ENCODE measurements around the gene LBHD2. TPM values are rescaled to one million over a fixed set of nuclear protein-coding genes. Genes with fewer than 3 reads are reported as not detected.

The LBHD2 gene
- total RNA-seq, 1 donor from 2014 or later: not detected

- intact Hi-C loops (cut with DNase I): loop anchor here (5.0 to 10.0 kb wide), 2 partner anchors 76 to 274 kb away; partner anchors contain the start of gene TRAF3
- peaks cover 42% of the 10 kb centered on the region for H3K4me1 ChIP-seq
- no peaks in the 10 kb centered on the region for H3K36me3 ChIP-seq
- no peak overlapping the region for H3K4me3 ChIP-seq
- no peak for DNase-seq (ENCODE audit: extremely low spot score in 2 of 2)
- no peaks in the 10 kb centered on the region for H3K27me3 ChIP-seq
- no peaks in the 10 kb centered on the region for H3K9me3 ChIP-seq
- TF ChIP-seq POLR2A (IDR thresholded peaks at IDR 0.05): no peak
- TF ChIP-seq CTCF (IDR thresholded peaks at IDR 0.05): no peak
- H3K27ac ChIP-seq: no peak overlapping the region
These were observed 33.1 kb upstream of the LBHD2 start for GRCh38 chr14:103050935-103051334.

GRCh38 chr14:103052407-103052806, 31.6 kb upstream of the LBHD2 start:
- intact Hi-C loops (cut with DNase I): loop anchor here (5.0 to 10.0 kb wide), 2 partner anchors 78 to 275 kb away; partner anchors contain the start of gene TRAF3
- no peak for DNase-seq (ENCODE audit: extremely low spot score in 2 of 2)
- TF ChIP-seq POLR2A (IDR thresholded peaks at IDR 0.05) (no peak), POLR2AphosphoS5 (IDR thresholded peaks at IDR 0.05; ENCODE audit: insufficient read depth in 1 of 2, low read depth in 1 of 2) (no peak)
- H3K36me3 ChIP-seq: no peaks in the 10 kb centered on the region
- H3K4me1 ChIP-seq: peaks cover 37% of the 10 kb centered on the region
- no peak overlapping the region for H3K4me3 ChIP-seq
- no peaks in the 10 kb centered on the region for H3K9me3 ChIP-seq
- no peaks in the 10 kb centered on the region for H3K27me3 ChIP-seq
- no peak overlapping the region for H3K27ac ChIP-seq

DNA sequence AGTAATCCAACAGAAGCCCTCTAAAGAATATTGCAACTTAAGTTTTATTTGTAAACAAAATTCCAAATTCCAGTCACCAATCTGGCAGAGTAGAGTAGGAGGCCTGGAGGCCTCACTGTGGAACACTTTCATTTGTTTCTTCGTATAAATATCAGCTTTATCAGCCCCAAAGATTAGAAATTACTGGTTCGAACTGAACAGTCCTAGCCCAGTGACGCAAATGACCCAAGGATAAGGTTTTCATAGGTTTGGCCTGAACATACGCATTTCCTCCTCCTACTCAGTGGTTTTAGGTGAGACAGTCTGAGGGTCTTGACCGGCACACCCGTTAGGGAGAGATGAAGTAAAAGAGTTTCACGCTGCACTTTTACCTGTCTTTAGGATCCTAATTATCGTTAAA, 28.3 kb upstream of the LBHD2 start:
- H3K4me3 ChIP-seq: peak overlapping the region; percentile 86 to 99
- H3K36me3 ChIP-seq: no peaks in the 10 kb centered on the region
- TF ChIP-seq POLR2AphosphoS5 (IDR thresholded peaks at IDR 0.05; ENCODE audit: insufficient read depth in 1 of 2, low read depth in 1 of 2): no peak
- peaks cover 62% of the 10 kb centered on the region for H3K4me1 ChIP-seq
- no peak for DNase-seq (ENCODE audit: extremely low spot score in 2 of 2)
- H3K27me3 ChIP-seq: no peaks in the 10 kb centered on the region
- peak overlapping the region; percentile 87 for H3K27ac ChIP-seq
- intact Hi-C loops (cut with DNase I): loop anchor here (10.0 kb wide), 1 partner anchor 81 kb away; no protein-coding TSS in a partner anchor
- no peaks in the 10 kb centered on the region for H3K9me3 ChIP-seq

DNA sequence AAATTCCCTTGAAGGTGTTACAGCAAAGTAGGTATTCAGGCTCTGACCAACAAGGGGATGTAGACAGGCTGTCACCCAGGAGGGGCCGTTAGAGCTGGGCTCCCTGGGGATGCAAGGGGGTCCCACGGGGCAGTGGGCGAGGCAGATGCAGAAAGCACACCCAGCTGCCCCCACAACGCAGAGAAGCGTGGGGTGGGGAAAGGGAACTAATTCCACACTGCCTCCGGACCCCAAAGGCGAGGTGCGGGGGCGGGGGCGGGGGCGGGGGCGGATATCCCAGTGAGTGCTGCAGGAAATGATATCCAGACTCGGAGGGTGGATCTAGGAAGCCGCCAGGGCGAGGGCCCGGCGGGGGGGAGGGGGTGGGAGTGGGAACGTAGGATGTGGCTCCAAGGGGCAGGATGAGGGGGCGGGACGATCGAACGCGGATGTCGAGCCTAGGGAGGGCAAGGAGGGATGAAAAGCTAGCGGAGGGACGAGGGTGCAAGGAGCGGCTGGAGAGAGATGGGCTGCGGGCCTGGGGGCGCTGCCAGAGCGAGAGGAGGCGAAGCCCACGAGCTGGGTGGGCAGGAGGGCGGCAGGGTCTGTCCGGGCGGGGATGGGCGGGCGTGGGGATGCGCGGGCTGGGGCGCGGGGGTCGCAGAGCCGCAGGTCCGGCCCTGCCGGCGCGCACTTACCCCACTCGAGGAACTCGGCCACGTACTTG, 27.5 kb upstream of the LBHD2 start:
- no peaks in the 10 kb centered on the region for H3K36me3 ChIP-seq
- peak overlapping the region; percentile 86 to 99 for H3K4me3 ChIP-seq
- intact Hi-C loops (cut with DNase I): loop anchor here (10.0 kb wide), 1 partner anchor 82 kb away; no protein-coding TSS in a partner anchor
- DNase-seq (ENCODE audit: extremely low spot score in 2 of 2): no peak
- H3K9me3 ChIP-seq: no peaks in the 10 kb centered on the region
- H3K27me3 ChIP-seq: no peaks in the 10 kb centered on the region
- TF ChIP-seq CTCF (IDR thresholded peaks at IDR 0.05) (no peak), POLR2A (IDR thresholded peaks at IDR 0.05) (no peak), POLR2AphosphoS5 (IDR thresholded peaks at IDR 0.05; ENCODE audit: insufficient read depth in 1 of 2, low read depth in 1 of 2) (no peak)
- peaks cover 54% of the 10 kb centered on the region for H3K4me1 ChIP-seq
- H3K27ac ChIP-seq: peak overlapping the region; percentile 87

DNA sequence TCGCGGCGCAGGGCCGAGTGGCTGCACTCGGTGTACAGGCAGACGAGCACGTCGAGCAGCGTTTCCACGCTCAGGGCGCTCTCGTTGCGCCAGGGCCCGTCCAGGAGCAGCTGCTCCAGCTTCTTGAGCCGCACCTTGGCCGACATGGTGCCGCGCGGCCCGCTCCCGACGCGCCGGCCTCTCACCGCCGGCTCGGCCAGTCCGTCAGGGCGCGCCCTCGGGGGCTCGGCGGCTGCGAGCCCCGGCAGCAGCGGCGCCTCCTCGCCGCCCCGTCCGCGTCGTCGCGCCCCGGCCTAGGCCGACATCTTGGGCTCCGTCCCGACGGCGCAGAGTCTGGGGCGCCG, 27.0 kb upstream of the LBHD2 start:
- intact Hi-C loops (cut with DNase I): loop anchor here (10.0 kb wide), 1 partner anchor 82 kb away; no protein-coding TSS in a partner anchor
- no peak for TF ChIP-seq CTCF (IDR thresholded peaks at IDR 0.05)
- TF ChIP-seq POLR2AphosphoS5 (IDR thresholded peaks at IDR 0.05; ENCODE audit: insufficient read depth in 1 of 2, low read depth in 1 of 2): no peak
- TF ChIP-seq POLR2A (IDR thresholded peaks at IDR 0.05): no peak
- H3K27me3 ChIP-seq: no peaks in the 10 kb centered on the region
- H3K36me3 ChIP-seq: no peaks in the 10 kb centered on the region
- H3K27ac ChIP-seq: peak overlapping the region; percentile 87
- peak overlapping the region; percentile 86 to 99 for H3K4me3 ChIP-seq
- H3K4me1 ChIP-seq: peaks cover 52% of the 10 kb centered on the region
- no peak for DNase-seq (ENCODE audit: extremely low spot score in 2 of 2)
- H3K9me3 ChIP-seq: no peaks in the 10 kb centered on the region

All from vagina (tissue), 2 donors.